GM10847 (cell line): Measurements from ENCODE around the gene PIGN.

Experiments used
- POLR2A ChIP-seq: IDR thresholded peaks from 2 replicates; pipeline ENCODE4 v1.6.1; 2011; ENCODE audit not compliant: insufficient read length; ENCODE audit errors: extremely low read depth

PIGN gene

DNA sequence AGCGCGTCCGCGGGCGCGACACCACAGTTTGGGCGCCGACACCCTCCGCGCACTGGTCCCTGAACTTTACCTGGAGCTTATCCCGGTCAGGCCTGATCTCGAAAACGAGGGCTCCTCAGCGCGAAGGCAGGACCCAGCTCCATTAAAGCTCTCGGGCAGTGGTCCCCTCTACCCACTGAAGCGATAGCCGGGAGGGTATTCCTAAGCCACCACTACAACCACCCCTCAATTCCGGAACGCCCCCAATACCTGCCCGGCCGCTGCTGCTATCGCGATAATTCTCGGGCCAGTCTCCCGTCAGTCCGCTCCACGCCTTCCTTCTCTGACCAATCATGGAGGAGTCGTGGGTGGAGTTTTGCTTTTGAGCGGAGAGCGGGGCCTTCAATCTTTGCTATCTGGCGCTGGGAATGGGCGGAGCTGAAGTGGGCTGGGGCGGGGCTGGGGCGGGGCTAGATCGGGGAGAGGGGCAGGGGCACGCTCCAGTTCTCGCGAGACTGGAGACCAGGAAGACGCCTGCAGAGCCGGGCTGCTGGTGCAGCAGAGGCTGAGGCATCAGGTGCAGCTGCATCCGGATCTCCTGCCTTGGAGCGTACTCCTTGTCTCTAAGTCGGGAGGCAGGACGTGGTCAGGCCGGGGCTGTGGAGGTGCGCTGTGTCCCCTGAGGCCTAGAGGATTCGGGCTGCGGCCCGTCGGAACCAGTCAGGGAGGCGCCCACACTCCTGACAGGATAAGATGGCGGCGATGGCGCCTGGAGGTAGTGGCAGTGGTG is at the start of gene PIGN, which contains the start of gene RELCH:
Gene PIGN, minus strand, starts transcription at position 283 of the 769 bp plus-strand sequence. CDS start 25,703 bp downstream, outside the sequence.
Gene RELCH, plus strand, starts transcription at position 482 of the 769 bp plus-strand sequence. Its CDS starts 251 bp downstream, at position 733.
- peak; percentile 84 for TF ChIP-seq POLR2A

DNA sequence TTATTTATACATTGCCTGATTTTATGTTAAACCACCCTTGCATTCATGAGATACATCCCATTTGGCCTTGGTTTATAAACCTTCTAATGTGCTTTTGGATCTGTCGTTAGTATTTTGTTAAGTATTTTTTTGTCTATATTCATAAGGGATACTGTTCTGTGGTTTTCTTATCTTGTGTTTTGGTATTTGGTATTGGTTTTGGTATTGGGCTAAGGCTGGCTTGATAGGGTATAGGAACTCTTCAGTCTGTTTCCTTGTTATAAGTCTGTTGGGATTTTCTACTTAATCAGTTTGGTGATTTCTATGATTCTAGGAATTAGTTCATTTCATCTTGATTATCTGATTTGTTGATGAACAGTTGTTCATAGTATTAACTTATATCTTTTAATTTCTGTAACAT is 49.4 kb upstream of the PIGN start:
- TF ChIP-seq POLR2A = no peak

GRCh38 chr18:62226047-62226446 is 39.2 kb upstream of the PIGN start:
- TF ChIP-seq POLR2A = no peak

DNA sequence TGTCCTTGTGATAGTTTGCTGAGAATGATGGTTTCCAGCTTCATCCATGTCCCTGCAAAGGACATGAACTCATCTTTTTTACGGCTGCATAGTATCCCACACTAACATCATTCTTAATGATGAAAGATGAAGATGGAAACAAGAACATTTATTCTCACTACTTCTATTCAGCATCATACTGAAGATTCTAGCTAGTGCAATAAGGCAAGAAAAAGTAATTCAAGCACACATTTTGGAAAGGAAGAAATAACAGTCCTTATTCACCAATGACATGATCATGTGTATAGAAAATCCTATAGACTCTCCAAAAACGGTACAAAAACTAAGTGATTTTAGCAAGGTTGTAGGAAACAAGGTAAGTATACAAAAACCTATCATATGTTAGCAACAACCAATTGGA is 37.4 kb upstream of the PIGN start:
- TF ChIP-seq POLR2A = no peak

- no peak for TF ChIP-seq POLR2A
Measured at GRCh38 chr18:62214790-62215189, 27.9 kb upstream of the PIGN start.

GRCh38 chr18:62211325-62211828 is 24.5 kb upstream of the PIGN start:
- no peak for TF ChIP-seq POLR2A

DNA sequence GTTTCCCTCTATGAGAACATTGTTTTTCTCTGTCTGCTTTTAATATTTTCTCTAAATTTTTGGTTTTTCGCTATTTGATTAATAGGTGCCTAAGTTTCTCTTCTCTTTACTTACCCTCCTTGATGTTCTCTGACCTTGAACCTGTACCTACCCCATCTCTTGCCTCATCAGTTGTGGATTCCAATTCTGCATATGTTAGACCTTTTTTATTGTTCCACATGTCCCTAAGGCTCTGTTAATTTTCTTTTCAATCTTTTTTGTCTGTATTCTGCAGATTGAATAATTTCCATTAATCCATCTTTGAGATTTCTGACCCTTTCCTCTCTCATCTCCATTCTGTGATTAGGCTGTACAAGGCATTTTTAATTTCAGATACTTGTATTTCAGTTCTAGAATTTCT is 23.3 kb upstream of the PIGN start:
- TF ChIP-seq POLR2A = no peak

DNA sequence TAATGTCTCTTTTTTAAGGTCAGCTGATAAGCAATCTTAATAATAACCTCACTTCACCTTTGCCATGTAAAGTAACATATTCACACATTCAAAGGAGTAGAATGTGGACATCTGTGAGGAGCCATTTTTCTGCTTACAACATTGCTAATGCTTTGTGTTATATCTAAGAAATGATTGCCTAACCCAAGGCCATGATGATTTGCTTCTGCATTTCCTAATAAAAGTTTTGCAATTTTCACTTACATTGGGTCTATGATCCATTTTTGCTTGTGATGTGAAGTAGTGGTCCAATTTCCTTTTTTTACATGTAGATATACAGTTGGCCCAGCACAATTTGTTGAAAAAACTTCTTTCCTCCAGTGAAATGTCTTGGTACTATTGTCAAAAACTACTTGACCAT is 22.2 kb upstream of the PIGN start:
- TF ChIP-seq POLR2A = no peak

DNA sequence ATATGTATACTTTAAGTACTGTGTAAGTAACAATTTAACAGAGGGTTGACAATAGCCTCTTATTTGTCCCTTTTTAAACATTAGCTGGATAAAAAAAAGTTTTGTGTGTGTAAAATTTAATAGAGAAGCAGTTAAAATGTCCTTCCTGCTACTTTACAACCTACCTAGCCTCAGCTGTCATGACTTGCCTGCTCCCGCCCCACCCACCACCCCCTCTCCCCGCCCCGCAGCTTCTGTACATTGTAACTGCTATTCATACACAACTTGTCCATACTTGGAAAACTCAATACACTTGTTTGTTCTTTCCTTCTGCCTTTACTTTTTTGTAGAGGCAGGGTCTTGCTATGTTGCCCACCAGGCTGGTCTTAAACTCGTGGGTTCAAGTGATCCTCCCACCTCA is 19.7 kb upstream of the PIGN start:
- TF ChIP-seq POLR2A = no peak

DNA sequence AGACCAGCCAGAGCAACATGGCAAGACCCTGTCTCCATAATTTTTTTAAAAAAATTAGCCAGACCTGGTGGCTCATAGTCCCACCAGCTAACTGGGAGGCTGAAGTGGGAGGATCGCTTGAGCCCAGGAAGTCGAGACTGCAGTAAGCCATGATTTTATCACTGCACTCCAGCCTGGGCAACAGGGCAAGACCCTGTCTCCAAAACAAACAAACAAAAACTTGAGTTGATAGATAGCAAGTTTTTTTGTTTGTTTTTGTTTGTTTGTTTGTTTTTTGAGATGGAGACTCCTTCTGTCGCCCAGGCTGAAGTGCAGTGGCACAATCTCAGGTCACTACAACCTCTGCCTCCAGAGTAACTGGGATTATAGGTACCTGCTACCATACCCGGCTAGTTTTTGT is 19.0 kb upstream of the PIGN start:
- TF ChIP-seq POLR2A = no peak

GRCh38 chr18:62201870-62202269 is 15.0 kb upstream of the PIGN start:
- TF ChIP-seq POLR2A = no peak

- TF ChIP-seq POLR2A = no peak
Measured at GRCh38 chr18:62200121-62200914, 13.5 kb upstream of the PIGN start.

DNA sequence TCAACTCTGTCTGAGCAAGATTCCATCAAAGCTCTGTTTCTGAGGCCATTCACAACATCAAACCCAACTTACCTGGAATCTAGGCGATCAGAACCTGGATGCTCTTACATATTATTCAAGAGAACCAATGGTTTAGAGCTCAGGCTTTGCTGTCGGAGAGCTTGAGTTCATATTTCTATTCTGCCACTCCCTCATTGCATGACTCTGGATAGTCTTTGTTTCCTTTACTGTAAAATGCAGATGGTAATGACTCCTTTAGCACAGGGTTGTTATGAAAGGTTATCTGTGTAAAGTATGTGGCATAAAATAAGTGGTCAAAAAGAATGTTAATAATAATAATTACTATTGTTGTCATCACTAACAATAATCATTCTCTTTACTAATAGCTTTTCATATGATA is 12.8 kb upstream of the PIGN start:
- TF ChIP-seq POLR2A = no peak

GRCh38 chr18:62198259-62198658 is 11.4 kb upstream of the PIGN start:
- TF ChIP-seq POLR2A = no peak

- no peak for TF ChIP-seq POLR2A
Measured at GRCh38 chr18:62196980-62197379, 10.1 kb upstream of the PIGN start.

- TF ChIP-seq POLR2A = no peak
Measured at GRCh38 chr18:62196079-62196478, 9.2 kb upstream of the PIGN start.

- no peak for TF ChIP-seq POLR2A
Measured at GRCh38 chr18:62189208-62189607, 2.4 kb upstream of the PIGN start.
